ENCODE results near the gene MYRFL. TPM values are rescaled to one million over a fixed set of nuclear protein-coding genes. Genes with fewer than 3 reads are reported as not detected.

The MYRFL gene
- total RNA-seq, 1 donor from 2014 or later, result 0.14 TPM

GRCh38 chr12:69984241-69984640 is 159.2 kb downstream of the MYRFL start:
- intact Hi-C loops (cut with micrococcal nuclease), result no loop called here

DNA sequence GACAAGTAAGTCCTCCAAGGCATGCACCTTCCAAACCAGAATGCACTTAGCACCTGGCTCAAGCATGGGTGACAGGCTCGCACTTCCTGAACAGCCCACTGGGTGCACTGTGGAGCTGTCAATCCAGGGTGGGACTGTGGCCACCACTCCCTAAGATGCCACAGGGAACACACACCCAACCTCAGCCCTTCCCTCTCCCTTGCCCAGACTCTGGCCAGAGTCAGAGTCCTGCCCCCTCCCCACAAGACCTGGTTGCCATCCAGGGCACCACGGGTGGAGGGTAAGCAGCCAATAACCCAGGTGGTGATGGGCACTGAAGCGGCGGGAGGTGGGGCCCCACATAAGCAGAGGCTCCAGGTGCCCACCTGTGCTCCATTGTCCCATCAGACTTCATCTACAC is 160.6 kb downstream of the MYRFL start:
- H3K9me3 ChIP-seq (replicated peaks), result no peaks in the 10 kb centered on the region
- no peaks in the 10 kb centered on the region for H3K27me3 ChIP-seq (ENCODE audit: low read depth)
- H3K36me3 ChIP-seq, result no peaks in the 10 kb centered on the region
- no peak overlapping the region for H3K27ac ChIP-seq (replicated peaks)
- peak; percentile 15 for TF ChIP-seq CTCF (IDR thresholded peaks at IDR 0.05; ENCODE audit: borderline replicate concordance)
- DNase-seq, result no peak
- no peak overlapping the region for H3K4me3 ChIP-seq
- intact Hi-C loops (cut with micrococcal nuclease), result no loop called here
- peaks cover 19% of the 10 kb centered on the region for H3K4me1 ChIP-seq

More at GRCh38 chr12:69984241-69984640, 159.2 kb downstream of the MYRFL start:
- no peak overlapping the region for H3K4me3 ChIP-seq
- no peak overlapping the region for H3K27ac ChIP-seq (replicated peaks)
- TF ChIP-seq CTCF (IDR thresholded peaks at IDR 0.05; ENCODE audit: borderline replicate concordance), result no peak
- no peak for DNase-seq
- H3K36me3 ChIP-seq, result no peaks in the 10 kb centered on the region
- no peaks in the 10 kb centered on the region for H3K27me3 ChIP-seq (ENCODE audit: low read depth)
- peaks cover 4% of the 10 kb centered on the region for H3K9me3 ChIP-seq (replicated peaks)
- peaks cover 19% of the 10 kb centered on the region for H3K4me1 ChIP-seq

- Histone ChIP-seq H3K4me3 (no peak overlapping the region), H3K9me3 (replicated peaks) (no peaks in the 10 kb centered on the region), H3K27me3 (ENCODE audit: low read depth) (no peaks in the 10 kb centered on the region), H3K4me1 (peaks cover 19% of the 10 kb centered on the region), H3K27ac (replicated peaks) (no peak overlapping the region), H3K36me3 (no peaks in the 10 kb centered on the region)
- intact Hi-C loops (cut with micrococcal nuclease), result no loop called here
- no peak for DNase-seq
- TF ChIP-seq CTCF (IDR thresholded peaks at IDR 0.05; ENCODE audit: borderline replicate concordance), result no peak
Observed at GRCh38 chr12:69986114-69986513, 161.1 kb downstream of the MYRFL start.

- intact Hi-C loops (cut with micrococcal nuclease), result no loop called here
- no peaks in the 10 kb centered on the region for H3K36me3 ChIP-seq
- no peaks in the 10 kb centered on the region for H3K27me3 ChIP-seq (ENCODE audit: low read depth)
- H3K4me3 ChIP-seq, result peak overlapping the region; percentile 6
- peaks cover 19% of the 10 kb centered on the region for H3K4me1 ChIP-seq
- DNase-seq, result no peak
- H3K9me3 ChIP-seq (replicated peaks), result no peaks in the 10 kb centered on the region
- peak overlapping the region; percentile 78 for H3K27ac ChIP-seq (replicated peaks)
- no peak for TF ChIP-seq CTCF (IDR thresholded peaks at IDR 0.05; ENCODE audit: borderline replicate concordance)
Observed at GRCh38 chr12:69987579-69988091, 162.6 kb downstream of the MYRFL start.

DNA sequence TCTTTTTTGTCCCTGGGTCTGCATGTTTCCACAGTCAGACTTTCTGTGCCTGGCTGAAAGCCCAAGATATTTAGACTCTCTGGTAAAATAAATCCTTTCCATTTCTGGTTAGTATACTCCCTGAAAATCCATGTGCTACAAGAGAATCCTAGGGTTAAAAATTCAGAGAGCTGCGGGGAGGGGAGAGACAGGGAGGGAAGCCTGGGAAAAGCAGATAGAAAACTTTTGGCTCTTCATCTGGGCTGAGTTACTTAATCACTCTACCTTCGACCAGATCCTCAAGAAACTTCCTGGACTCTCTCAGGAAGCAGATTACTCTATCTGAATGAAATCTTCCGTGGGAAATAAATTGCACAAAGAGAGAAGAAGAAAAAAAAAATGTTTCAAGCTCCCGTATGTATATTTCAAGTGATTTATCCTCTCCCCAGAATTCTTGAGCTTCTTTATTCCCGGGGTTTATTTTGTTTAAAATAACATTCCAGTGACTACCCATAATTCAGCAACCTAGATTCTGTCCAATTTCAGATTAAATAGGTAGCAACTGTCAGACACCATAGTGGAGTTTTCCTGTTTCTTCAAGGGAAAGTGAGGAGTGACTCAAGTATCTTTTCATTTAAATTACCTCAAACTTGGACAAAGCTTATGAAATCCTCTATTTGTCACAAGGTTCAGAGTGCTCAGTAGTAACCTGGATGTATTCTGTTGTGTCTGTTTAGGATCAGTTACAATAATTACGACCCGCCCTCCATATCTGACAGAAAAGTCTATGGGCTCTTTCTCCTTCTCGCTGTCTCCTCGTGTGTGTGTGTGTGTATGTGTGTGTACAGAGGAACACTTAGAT is 163.7 kb downstream of the MYRFL start:
- TF ChIP-seq CTCF (IDR thresholded peaks at IDR 0.05; ENCODE audit: borderline replicate concordance), result no peak
- no peaks in the 10 kb centered on the region for H3K27me3 ChIP-seq (ENCODE audit: low read depth)

More for the DNA sequence above, 163.7 kb downstream of the MYRFL start:
- no peak for DNase-seq
- intact Hi-C loops (cut with micrococcal nuclease), result no loop called here
- peak overlapping the region; percentile 78 for H3K27ac ChIP-seq (replicated peaks)
- peak overlapping the region; percentile 6 for H3K4me3 ChIP-seq
- H3K4me1 ChIP-seq, result peaks cover 19% of the 10 kb centered on the region
- peaks cover 7% of the 10 kb centered on the region for H3K9me3 ChIP-seq (replicated peaks)
- H3K36me3 ChIP-seq, result no peaks in the 10 kb centered on the region

Measured in left ventricle myocardium inferior (tissue), 1 donor.